Measurements from ENCODE around the gene FILIP1L. TPM values are rescaled to one million over a fixed set of nuclear protein-coding genes. Genes with fewer than 3 reads are reported as not detected.
A peak's percentile ranks its signal among the peaks of the same experiment; 100 is the strongest.

Gene FILIP1L
- total RNA-seq, 1 donor from 2014 or later, result 1.1 TPM

GRCh38 chr3:99915906-99916432, 198.3 kb downstream of the FILIP1L start:
- TF ChIP-seq CTCF (IDR thresholded peaks at IDR 0.05; ENCODE audit: insufficient read depth, low read length, severe bottlenecking), result no peak
- DNase-seq (ENCODE audit: low read depth), result no peak
- H3K27me3 ChIP-seq (ENCODE audit: control insufficient read depth, insufficient read depth, low read length), result no peaks in the 10 kb centered on the region
- H3K4me3 ChIP-seq (ENCODE audit: low read depth, low read length), result no peak overlapping the region
- no peaks in the 10 kb centered on the region for H3K36me3 ChIP-seq (ENCODE audit: control insufficient read depth, insufficient read depth, low read length)
- FAIRE-seq, result peak; percentile 43

GRCh38 chr3:99911433-99911832, 202.9 kb downstream of the FILIP1L start:
- FAIRE-seq (no peak), DNase-seq (ENCODE audit: low read depth) (no peak)
- TF ChIP-seq CTCF (IDR thresholded peaks at IDR 0.05; ENCODE audit: insufficient read depth, low read length, severe bottlenecking), result no peak
- Histone ChIP-seq H3K4me3 (ENCODE audit: low read depth, low read length) (no peak overlapping the region), H3K36me3 (ENCODE audit: control insufficient read depth, insufficient read depth, low read length) (no peaks in the 10 kb centered on the region), H3K27me3 (ENCODE audit: control insufficient read depth, insufficient read depth, low read length) (no peaks in the 10 kb centered on the region)

GRCh38 chr3:99910752-99911290, 203.5 kb downstream of the FILIP1L start:
- no peak overlapping the region for H3K4me3 ChIP-seq (ENCODE audit: low read depth, low read length)
- no peak for FAIRE-seq
- no peak for DNase-seq (ENCODE audit: low read depth)
- no peaks in the 10 kb centered on the region for H3K27me3 ChIP-seq (ENCODE audit: control insufficient read depth, insufficient read depth, low read length)
- H3K36me3 ChIP-seq (ENCODE audit: control insufficient read depth, insufficient read depth, low read length), result no peaks in the 10 kb centered on the region
- no peak for TF ChIP-seq CTCF (IDR thresholded peaks at IDR 0.05; ENCODE audit: insufficient read depth, low read length, severe bottlenecking)

GRCh38 chr3:99909714-99910495, 204.4 kb downstream of the FILIP1L start:
- FAIRE-seq (no peak), DNase-seq (ENCODE audit: low read depth) (peak; percentile 87)
- Histone ChIP-seq H3K4me3 (ENCODE audit: low read depth, low read length) (no peak overlapping the region), H3K27me3 (ENCODE audit: control insufficient read depth, insufficient read depth, low read length) (no peaks in the 10 kb centered on the region), H3K36me3 (ENCODE audit: control insufficient read depth, insufficient read depth, low read length) (no peaks in the 10 kb centered on the region)
- TF ChIP-seq CTCF (IDR thresholded peaks at IDR 0.05; ENCODE audit: insufficient read depth, low read length, severe bottlenecking), result no peak

GRCh38 chr3:99907959-99908544, 206.2 kb downstream of the FILIP1L start:
- no peaks in the 10 kb centered on the region for H3K27me3 ChIP-seq (ENCODE audit: control insufficient read depth, insufficient read depth, low read length)
- no peak overlapping the region for H3K4me3 ChIP-seq (ENCODE audit: low read depth, low read length)
- DNase-seq (ENCODE audit: low read depth), result no peak
- no peak for TF ChIP-seq CTCF (IDR thresholded peaks at IDR 0.05; ENCODE audit: insufficient read depth, low read length, severe bottlenecking)
- no peaks in the 10 kb centered on the region for H3K36me3 ChIP-seq (ENCODE audit: control insufficient read depth, insufficient read depth, low read length)
- FAIRE-seq, result no peak
